Activated T-helper 17 cell treated with anti-CD3 and anti-CD28 coated beads, Interleukin-2, amount 50 U/mL, for 72 hours (primary cell): Measurements from ENCODE around the gene ADGRE3. TPM values are rescaled to one million over a fixed set of nuclear protein-coding genes. Genes with fewer than 3 reads are reported as not detected.
"Not testable (repeated sequence)": the region's sequence is repeated elsewhere in the genome, so short reads cannot be mapped to it uniquely, and the experiment has no call there.

Experiments
- ATAC-seq: fragments of 150-1000 bp; cut with Tn5 transposase; replicated peaks from 2 replicates; pipeline ENCODE4 v1.10.0; 2021; ENCODE audit warnings: mild to moderate bottlenecking, moderate library complexity
- H3K27ac Mint-ChIP-seq: one replicate; pipeline ENCODE4 v1.8.0; 2022; ENCODE audit warnings: mixed read lengths
- H3K27me3 Mint-ChIP-seq: one replicate; pipeline ENCODE4 v1.8.0; 2022; ENCODE audit warnings: mixed read lengths
- H3K36me3 Mint-ChIP-seq: one replicate; pipeline ENCODE4 v1.8.0; 2022; ENCODE audit warnings: low read depth, mild to moderate bottlenecking, mixed read lengths
- H3K4me1 Mint-ChIP-seq: one replicate; pipeline ENCODE4 v1.8.0; 2022; ENCODE audit warnings: mixed read lengths
- H3K4me3 Mint-ChIP-seq: one replicate; pipeline ENCODE4 v1.8.0; 2022; ENCODE audit warnings: mild to moderate bottlenecking, mixed read lengths
- H3K9me3 Mint-ChIP-seq: one replicate; pipeline ENCODE4 v1.8.0; 2022; ENCODE audit warnings: mixed read lengths
- total RNA-seq, 2 donors: library from RNA; stranded (reverse); gene quantifications; one replicate each; pipeline ENCODE4 v1.2.3, GENCODE V29; 2022

ADGRE3 gene
- total RNA-seq, 2 donors from 2014 or later, result not detected

GRCh38 chr19:14599548-14600147 lies 75.0 kb downstream of the ADGRE3 start:
- H3K4me3 Mint-ChIP-seq, result no peak overlapping the region

GRCh38 chr19:14595558-14595957 lies 79.1 kb downstream of the ADGRE3 start:
- Mint-ChIP-seq H3K9me3 (peaks cover 6% of the 10 kb centered on the region), H3K27me3 (no peaks in the 10 kb centered on the region)
- ATAC-seq, result no peak

More at GRCh38 chr19:14599548-14600147, 75.0 kb downstream of the ADGRE3 start:
- Mint-ChIP-seq H3K36me3 (no peaks in the 10 kb centered on the region), H3K27ac (no peak overlapping the region), H3K27me3 (no peaks in the 10 kb centered on the region), H3K9me3 (peaks cover 6% of the 10 kb centered on the region), H3K4me1 (peaks cover 4% of the 10 kb centered on the region)
- no peak for ATAC-seq

GRCh38 chr19:14589433-14589832 lies 85.2 kb downstream of the ADGRE3 start:
- peak; percentile 67 for ATAC-seq
- H3K4me3 Mint-ChIP-seq, H3K27me3 Mint-ChIP-seq, H3K4me1 Mint-ChIP-seq, H3K9me3 Mint-ChIP-seq, H3K36me3 Mint-ChIP-seq: not testable (repeated sequence)
- peak overlapping the region; percentile 65 for H3K27ac Mint-ChIP-seq

More at GRCh38 chr19:14595558-14595957, 79.1 kb downstream of the ADGRE3 start:
- Mint-ChIP-seq H3K36me3 (no peaks in the 10 kb centered on the region), H3K27ac (no peak overlapping the region), H3K4me1 (no peaks in the 10 kb centered on the region), H3K4me3 (no peak overlapping the region)

GRCh38 chr19:14585187-14585586 lies 89.5 kb downstream of the ADGRE3 start:
- peak; percentile 88 for ATAC-seq
- not testable (repeated sequence) for H3K27me3 Mint-ChIP-seq, H3K9me3 Mint-ChIP-seq, H3K36me3 Mint-ChIP-seq, H3K4me1 Mint-ChIP-seq
- Mint-ChIP-seq H3K4me3 (peak overlapping the region; percentile 61), H3K27ac (peak overlapping the region; percentile 94)

GRCh38 chr19:14584372-14584771 lies 90.3 kb downstream of the ADGRE3 start:
- H3K27ac Mint-ChIP-seq, result peak overlapping the region; percentile 68

GRCh38 chr19:14582894-14583340 lies 91.7 kb downstream of the ADGRE3 start, which contains the start of gene CLEC17A:
CLEC17A (plus strand) TSS chr19:14583084; CDS start chr19:14583161, 77 bp downstream.
- ATAC-seq, result no peak
- H3K4me1 Mint-ChIP-seq, result peaks cover 11% of the 10 kb centered on the region
- H3K4me3 Mint-ChIP-seq, result no peak within 1 kb of the TSS
- no peaks in the 10 kb centered on the region for H3K36me3 Mint-ChIP-seq
- no peaks in the 10 kb centered on the region for H3K9me3 Mint-ChIP-seq
- peak within 1 kb of the TSS; percentile 91 for H3K27ac Mint-ChIP-seq
- H3K27me3 Mint-ChIP-seq, result no peaks in the 10 kb centered on the region

More at GRCh38 chr19:14584372-14584771, 90.3 kb downstream of the ADGRE3 start:
- not testable (repeated sequence) for H3K4me3 Mint-ChIP-seq, H3K9me3 Mint-ChIP-seq, H3K27me3 Mint-ChIP-seq, H3K4me1 Mint-ChIP-seq, ATAC-seq, H3K36me3 Mint-ChIP-seq

- no peaks in the 10 kb centered on the region for H3K9me3 Mint-ChIP-seq
- H3K36me3 Mint-ChIP-seq, result no peaks in the 10 kb centered on the region
- peak overlapping the region; percentile 61 for H3K4me3 Mint-ChIP-seq
- no peaks in the 10 kb centered on the region for H3K27me3 Mint-ChIP-seq
- H3K4me1 Mint-ChIP-seq, result peaks cover 12% of the 10 kb centered on the region
- H3K27ac Mint-ChIP-seq, result peak overlapping the region; percentile 91
- ATAC-seq, result peak; percentile 63
Measured at GRCh38 chr19:14580623-14581237, 93.9 kb downstream of the ADGRE3 start.

GRCh38 chr19:14577885-14578427 lies 96.7 kb downstream of the ADGRE3 start:
- no peaks in the 10 kb centered on the region for H3K27me3 Mint-ChIP-seq
- no peak for ATAC-seq
- H3K36me3 Mint-ChIP-seq, result no peaks in the 10 kb centered on the region
- peaks cover 18% of the 10 kb centered on the region for H3K4me1 Mint-ChIP-seq
- peak overlapping the region; percentile 31 for H3K27ac Mint-ChIP-seq
- peak overlapping the region; percentile 7 for H3K4me3 Mint-ChIP-seq
- H3K9me3 Mint-ChIP-seq, result no peaks in the 10 kb centered on the region

GRCh38 chr19:14577264-14577663 lies 97.4 kb downstream of the ADGRE3 start:
- no peak overlapping the region for H3K4me3 Mint-ChIP-seq
- H3K9me3 Mint-ChIP-seq, result no peaks in the 10 kb centered on the region
- H3K27ac Mint-ChIP-seq, result no peak overlapping the region
- no peaks in the 10 kb centered on the region for H3K36me3 Mint-ChIP-seq
- no peaks in the 10 kb centered on the region for H3K27me3 Mint-ChIP-seq
- no peak for ATAC-seq
- peaks cover 18% of the 10 kb centered on the region for H3K4me1 Mint-ChIP-seq

- Mint-ChIP-seq H3K4me3 (no peak overlapping the region), H3K9me3 (no peaks in the 10 kb centered on the region), H3K27me3 (no peaks in the 10 kb centered on the region)
Measured at GRCh38 chr19:14576363-14576762, 98.3 kb downstream of the ADGRE3 start.

GRCh38 chr19:14575428-14575980 lies 99.1 kb downstream of the ADGRE3 start:
- H3K9me3 Mint-ChIP-seq, result no peaks in the 10 kb centered on the region
- H3K27ac Mint-ChIP-seq, result no peak overlapping the region
- no peaks in the 10 kb centered on the region for H3K27me3 Mint-ChIP-seq
- peaks cover 14% of the 10 kb centered on the region for H3K4me1 Mint-ChIP-seq
- H3K4me3 Mint-ChIP-seq, result no peak overlapping the region
- no peak for ATAC-seq
- H3K36me3 Mint-ChIP-seq, result peaks cover 6% of the 10 kb centered on the region

More at GRCh38 chr19:14576363-14576762, 98.3 kb downstream of the ADGRE3 start:
- no peak overlapping the region for H3K27ac Mint-ChIP-seq
- ATAC-seq, result no peak
- H3K36me3 Mint-ChIP-seq, result peaks cover 6% of the 10 kb centered on the region
- H3K4me1 Mint-ChIP-seq, result peaks cover 18% of the 10 kb centered on the region

GRCh38 chr19:14571695-14572490 lies 102.8 kb downstream of the ADGRE3 start, which contains the start of gene NDUFB7:
NDUFB7 (minus strand) TSS chr19:14572066; CDS start chr19:14572000, 66 bp downstream.
- peaks cover 26% of the 10 kb centered on the region for H3K36me3 Mint-ChIP-seq
- ATAC-seq, result peak; percentile 96
- no peaks in the 10 kb centered on the region for H3K9me3 Mint-ChIP-seq
- peak within 1 kb of the TSS; percentile 94 for H3K4me3 Mint-ChIP-seq
- H3K27ac Mint-ChIP-seq, result peak within 1 kb of the TSS; percentile 91
- H3K27me3 Mint-ChIP-seq, result no peaks in the 10 kb centered on the region
- peaks cover 17% of the 10 kb centered on the region for H3K4me1 Mint-ChIP-seq

GRCh38 chr19:14570864-14571527 lies 103.6 kb downstream of the ADGRE3 start:
- Mint-ChIP-seq H3K27me3 (no peaks in the 10 kb centered on the region), H3K4me3 (peak overlapping the region; percentile 94), H3K36me3 (peaks cover 29% of the 10 kb centered on the region), H3K4me1 (peaks cover 17% of the 10 kb centered on the region), H3K9me3 (no peaks in the 10 kb centered on the region), H3K27ac (peak overlapping the region; percentile 91)
- ATAC-seq, result no peak
